Uterus (tissue), 4 donors: Measurements from ENCODE around the gene IRF2BPL. TPM values are rescaled to one million over a fixed set of nuclear protein-coding genes. Genes with fewer than 3 reads are reported as not detected.

Experiments used
- DNase-seq, 2 donors: peaks; one replicate each; pipeline ENCODE4 v3.0.0-alpha.2; 2019 to 2020
- H3K27ac ChIP-seq, 2 donors: fragments of 200-600 bp; sonication (generic); 1 replicate in 1 of 2; 2 replicates in 1 of 2; pipeline ENCODE4 v1.5.1; 2016 to 2018
- H3K27me3 ChIP-seq, 2 donors: fragments of 200-600 bp; sonication (generic); one replicate each; pipeline ENCODE4 v1.5.1; 2018 to 2019; ENCODE audit warnings: control low read depth in 1 of 2
- H3K36me3 ChIP-seq, 2 donors: fragments of 200-600 bp; sonication (generic); one replicate each; pipeline ENCODE4 v1.5.1; 2019; ENCODE audit warnings: control low read depth in 1 of 2
- H3K4me1 ChIP-seq, 2 donors: fragments of 200-600 bp; sonication (generic); one replicate each; pipeline ENCODE4 v1.5.1; 2018 to 2019; ENCODE audit warnings: control low read depth in 1 of 2
- H3K4me3 ChIP-seq, 2 donors: fragments of 200-600 bp; sonication (generic); 1 replicate in 1 of 2; 2 replicates in 1 of 2; pipeline ENCODE4 v1.5.1; 2018 to 2019; ENCODE audit warnings: mild to moderate bottlenecking in 1 of 2
- H3K9me3 ChIP-seq, 2 donors: fragments of 200-600 bp; sonication (generic); one replicate each; pipeline ENCODE4 v1.5.1; 2019; ENCODE audit warnings: control low read depth in 1 of 2
- POLR2A ChIP-seq, 2 donors: fragments of 450-650 bp; IDR thresholded peaks; one replicate each; pipeline ENCODE4 v1.6.1; 2016; ENCODE audit warnings: antibody characterized with exemption in 2 of 2, mild to moderate bottlenecking in 1 of 2, moderate library complexity in 1 of 2
- intact Hi-C: fragments of 100-400 bp; cut with DNase I; formaldehyde crosslinking; loops from one replicate; pipeline ENCODE4 v1.15.1; 2023; ENCODE audit warnings: low total_unique reads
- total RNA-seq, 4 donors: library from RNA; depleted of rRNA in 3 of 4; stranded (reverse); fragments of >200 nt in 3 of 4; gene quantifications; one replicate each; pipeline versions ENCODE4 v1.1.0 to v1.2.4, GENCODE V29; 2014 to 2023
- TF ChIP-seq, protein P1 (sequence below), 4 experiments: fragments of 200-600 bp in 2 of 4; fragments of 450-650 bp in 2 of 4; sonication (generic) in 2 of 4; IDR thresholded peaks; one replicate each; pipeline ENCODE4 v1.5.1; 2016 to 2019; ENCODE audit warnings: antibody characterized with exemption in 4 of 4, mild to moderate bottlenecking in 2 of 4, moderate library complexity in 1 of 4
- donor health status: DM: yes; HTN: yes; CAD: no.

IRF2BPL gene
- 10 to 100 TPM; 15.6 to 60.8 (median 36.6) TPM for total RNA-seq

DNA sequence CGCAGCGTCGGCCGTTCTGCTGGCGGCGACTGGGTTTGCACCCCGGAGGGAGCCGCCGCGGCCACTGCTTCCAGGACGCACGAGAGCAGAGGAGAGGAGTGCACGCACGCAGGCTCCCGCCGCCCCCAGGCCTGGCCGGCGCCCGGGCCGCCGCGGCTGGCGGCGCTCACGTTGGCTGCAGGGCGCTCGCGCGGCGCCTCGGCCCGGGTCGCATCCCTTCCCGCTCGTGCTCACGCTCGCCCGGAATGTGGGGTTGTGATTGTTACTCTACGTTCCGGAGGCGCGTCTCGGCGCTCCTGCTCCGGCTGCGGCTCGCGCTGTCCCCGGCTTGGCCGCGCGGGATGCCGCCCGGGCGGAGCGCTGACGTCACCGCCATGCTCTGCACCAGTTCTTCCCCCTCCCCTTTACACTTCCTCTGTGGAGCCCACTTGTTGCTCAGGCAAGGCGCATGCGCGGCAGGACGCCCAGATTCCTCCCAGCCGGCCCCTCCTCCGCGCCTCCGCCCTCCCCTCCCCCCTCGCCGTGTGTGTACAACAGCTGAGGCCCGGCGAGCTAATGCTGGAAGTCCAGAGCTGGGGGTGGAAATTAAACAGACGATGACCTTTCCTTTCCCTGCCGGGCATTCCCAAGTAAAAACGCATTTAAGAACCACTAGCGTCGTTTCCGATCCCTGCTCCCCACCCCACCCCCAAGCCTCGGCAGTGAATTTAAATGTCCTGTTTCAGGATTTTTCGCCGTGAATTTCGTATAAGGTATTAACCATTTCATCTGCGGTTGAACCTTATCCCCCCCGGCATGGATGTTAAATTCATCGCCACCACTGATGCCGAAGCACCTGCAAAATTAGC lies at the start of gene IRF2BPL:
Gene IRF2BPL (minus strand): TSS at position 325 of the 848 bp plus-strand sequence. CDS start 916 bp downstream, outside the sequence.
- H3K27me3 ChIP-seq, result no peaks in the 10 kb centered on the region
- H3K4me1 ChIP-seq, result peaks cover 14 to 36% of the 10 kb centered on the region in 2 donors
- intact Hi-C loops, result loop anchor here (5.0 kb wide), 1 partner anchor 81 kb away; no protein-coding TSS in a partner anchor
- H3K9me3 ChIP-seq, result no peaks in the 10 kb centered on the region
- H3K4me3 ChIP-seq, result peak within 1 kb of the TSS; percentile 77 to 89
- peak; percentile 90 to 99 for TF ChIP-seq POLR2A (IDR thresholded peaks at IDR 0.05)
- TF ChIP-seq, protein P1, sequence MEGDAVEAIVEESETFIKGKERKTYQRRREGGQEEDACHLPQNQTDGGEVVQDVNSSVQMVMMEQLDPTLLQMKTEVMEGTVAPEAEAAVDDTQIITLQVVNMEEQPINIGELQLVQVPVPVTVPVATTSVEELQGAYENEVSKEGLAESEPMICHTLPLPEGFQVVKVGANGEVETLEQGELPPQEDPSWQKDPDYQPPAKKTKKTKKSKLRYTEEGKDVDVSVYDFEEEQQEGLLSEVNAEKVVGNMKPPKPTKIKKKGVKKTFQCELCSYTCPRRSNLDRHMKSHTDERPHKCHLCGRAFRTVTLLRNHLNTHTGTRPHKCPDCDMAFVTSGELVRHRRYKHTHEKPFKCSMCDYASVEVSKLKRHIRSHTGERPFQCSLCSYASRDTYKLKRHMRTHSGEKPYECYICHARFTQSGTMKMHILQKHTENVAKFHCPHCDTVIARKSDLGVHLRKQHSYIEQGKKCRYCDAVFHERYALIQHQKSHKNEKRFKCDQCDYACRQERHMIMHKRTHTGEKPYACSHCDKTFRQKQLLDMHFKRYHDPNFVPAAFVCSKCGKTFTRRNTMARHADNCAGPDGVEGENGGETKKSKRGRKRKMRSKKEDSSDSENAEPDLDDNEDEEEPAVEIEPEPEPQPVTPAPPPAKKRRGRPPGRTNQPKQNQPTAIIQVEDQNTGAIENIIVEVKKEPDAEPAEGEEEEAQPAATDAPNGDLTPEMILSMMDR (IDR thresholded peaks at IDR 0.05), result no peak
- no peaks in the 10 kb centered on the region for H3K36me3 ChIP-seq
- peak within 1 kb of the TSS; percentile 98 to 100 for H3K27ac ChIP-seq
- DNase-seq, result peak; percentile 99

DNA sequence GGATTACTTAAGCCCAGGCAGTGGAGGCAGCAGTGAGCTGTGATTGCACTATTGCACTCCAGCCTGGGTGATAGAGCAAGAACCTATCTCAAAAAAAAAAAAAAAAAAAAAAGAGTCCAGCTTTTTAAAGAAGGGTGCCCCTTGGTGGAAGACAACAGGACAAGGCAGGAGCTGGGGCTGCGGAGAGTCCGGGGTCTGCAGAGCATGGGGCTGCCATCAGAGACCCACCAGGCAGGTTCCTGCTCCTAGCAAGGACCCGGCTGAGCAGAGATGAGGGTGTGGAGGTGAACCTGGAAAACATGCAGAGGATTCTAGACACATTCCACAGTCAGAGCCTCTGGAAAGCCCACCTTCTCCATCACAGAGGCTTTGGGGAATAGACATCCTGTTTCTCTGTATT lies 48.5 kb upstream of the IRF2BPL start:
- DNase-seq, result no peak
- no peak for TF ChIP-seq POLR2A (IDR thresholded peaks at IDR 0.05)
- TF ChIP-seq, protein P1 (IDR thresholded peaks at IDR 0.05), result no peak
- peak overlapping the region; percentile 70 to 87 for H3K27ac ChIP-seq

DNA sequence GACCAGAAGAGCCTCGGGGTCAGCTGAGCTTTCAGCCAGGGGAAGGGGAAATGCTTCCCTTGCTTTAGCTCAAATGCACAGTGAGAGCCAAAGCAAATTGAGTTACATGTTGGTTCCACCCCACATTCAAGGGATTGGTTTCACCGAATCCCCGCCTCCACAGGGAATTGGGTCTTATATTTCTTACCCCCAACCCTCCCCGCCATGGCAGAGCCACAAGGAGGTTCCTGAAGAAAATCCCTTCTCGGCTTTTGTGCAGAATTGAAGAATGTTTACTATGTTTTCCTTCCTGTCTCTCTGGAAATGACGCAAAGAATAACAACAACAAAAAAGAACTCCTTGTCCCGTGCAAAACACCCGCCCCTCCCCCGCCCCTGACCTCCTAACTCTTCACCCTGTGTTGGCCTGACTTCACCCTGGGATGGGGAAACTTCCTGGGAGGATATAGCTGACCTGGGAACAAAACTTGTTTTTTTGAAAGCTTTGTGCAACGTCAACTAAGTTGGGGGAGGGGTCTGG lies 47.7 kb upstream of the IRF2BPL start:
- H3K27ac ChIP-seq, result peak overlapping the region; percentile 82 to 87
- intact Hi-C loops, result no loop called here
- peak; percentile 68 to 90 for DNase-seq

More for the DNA sequence above, 48.5 kb upstream of the IRF2BPL start:
- H3K27me3 ChIP-seq, result no peaks in the 10 kb centered on the region
- H3K4me3 ChIP-seq, result no peak overlapping the region
- no peaks in the 10 kb centered on the region for H3K36me3 ChIP-seq
- H3K4me1 ChIP-seq, result no peaks in the 10 kb centered on the region
- intact Hi-C loops, result no loop called here
- H3K9me3 ChIP-seq, result peaks cover 0 to 5% of the 10 kb centered on the region in 2 donors

DNA sequence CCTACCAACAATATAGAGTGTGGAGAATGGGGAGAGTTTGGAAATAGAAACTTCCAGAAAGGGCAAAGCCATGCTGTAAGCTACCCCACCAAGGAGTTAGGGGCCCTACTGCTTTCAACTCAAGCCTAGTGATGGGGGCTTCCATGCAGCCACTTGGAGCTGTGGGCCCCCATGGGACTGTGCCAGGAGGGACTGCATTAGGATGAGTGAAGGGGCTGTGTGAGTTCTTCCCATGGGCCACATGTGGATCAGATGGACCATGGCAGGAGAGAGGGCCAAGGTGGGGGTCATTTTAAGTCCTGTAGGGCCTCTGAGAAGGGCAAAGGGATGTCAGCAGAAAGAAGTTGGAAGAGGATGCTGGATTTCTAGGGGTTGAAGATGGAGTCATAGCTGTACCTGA lies 46.5 kb upstream of the IRF2BPL start:
- peaks cover 0 to 7% of the 10 kb centered on the region in 2 donors for H3K4me1 ChIP-seq
- no peak overlapping the region for H3K4me3 ChIP-seq
- intact Hi-C loops, result no loop called here
- TF ChIP-seq POLR2A (IDR thresholded peaks at IDR 0.05), result no peak
- TF ChIP-seq, protein P1 (IDR thresholded peaks at IDR 0.05), result no peak
- H3K27ac ChIP-seq, result peak overlapping the region; percentile 82 to 87
- no peak for DNase-seq
- H3K36me3 ChIP-seq, result no peaks in the 10 kb centered on the region
- no peaks in the 10 kb centered on the region for H3K27me3 ChIP-seq
- H3K9me3 ChIP-seq, result peaks cover 0 to 2% of the 10 kb centered on the region in 2 donors

More for the DNA sequence above, 47.7 kb upstream of the IRF2BPL start:
- Histone ChIP-seq H3K4me3 (peak overlapping the region in 1 of 2 donors; percentile 26), H3K27me3 (no peaks in the 10 kb centered on the region), H3K4me1 (no peaks in the 10 kb centered on the region), H3K36me3 (no peaks in the 10 kb centered on the region), H3K9me3 (peaks cover 0 to 5% of the 10 kb centered on the region in 2 donors)
- peak; percentile 44 to 55 for TF ChIP-seq POLR2A (IDR thresholded peaks at IDR 0.05)
- TF ChIP-seq, protein P1 (IDR thresholded peaks at IDR 0.05), result no peak

DNA sequence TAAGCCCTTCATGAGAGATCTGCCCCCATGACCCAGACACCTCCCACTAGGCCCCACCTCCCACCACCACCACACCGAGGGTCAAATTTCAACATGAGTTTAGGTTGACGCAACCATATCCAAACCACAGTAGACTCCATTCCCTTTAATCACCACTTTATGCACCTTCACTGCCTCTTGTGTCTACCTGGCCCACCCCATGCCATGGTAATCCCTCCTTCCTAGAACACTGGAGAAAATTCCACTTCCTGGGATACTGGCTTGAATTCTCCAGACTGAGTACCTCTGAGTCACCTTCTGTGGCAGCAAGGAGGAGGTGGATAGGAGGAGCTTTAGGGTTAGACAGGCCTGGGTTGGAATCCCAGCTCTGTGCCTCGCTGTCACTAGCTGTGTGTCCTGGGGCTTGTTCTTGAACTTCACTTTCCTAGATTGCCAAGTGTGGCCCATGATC lies 43.5 kb upstream of the IRF2BPL start:
- TF ChIP-seq, protein P1 (IDR thresholded peaks at IDR 0.05), result no peak
- H3K9me3 ChIP-seq, result no peaks in the 10 kb centered on the region
- H3K4me1 ChIP-seq, result peaks cover 0 to 8% of the 10 kb centered on the region in 2 donors
- H3K27me3 ChIP-seq, result no peaks in the 10 kb centered on the region
- H3K27ac ChIP-seq, result peak overlapping the region in 1 of 2 donors; percentile 15
- no peak for DNase-seq
- intact Hi-C loops, result no loop called here
- H3K36me3 ChIP-seq, result no peaks in the 10 kb centered on the region
- no peak overlapping the region for H3K4me3 ChIP-seq
